Measurements from ENCODE around the gene IQCN.

GRCh38 chr19:18234194-18234593 is 40.1 kb downstream of the IQCN start:
- TF ChIP-seq ZFX (IDR thresholded peaks at IDR 0.05; ENCODE audit: borderline replicate concordance) (no peak), CTCF (IDR thresholded peaks at IDR 0.05) (no peak)

All from 22Rv1 (cell line).